HCT116 (cell line): ENCODE measurements around the gene USP24. TPM values are rescaled to one million over a fixed set of nuclear protein-coding genes. Genes with fewer than 3 reads are reported as not detected.
A peak's percentile ranks its signal among the peaks of the same experiment; 100 is the strongest.

Experiments
- ATAC-seq: fragments of 200-7000 bp; cut with Tn5 transposase; 2 replicates; pipeline ENCODE4 v1.9.1; 2020; ENCODE audit warnings: mild to moderate bottlenecking, moderate library complexity
- BruUV-seq: library from RNA; stranded (reverse); fragments of 400-500 nt; replicated peaks from 2 replicates; lab custom pipeline; 2021; lab: Mats Ljungman, UMichigan
- CTCF ChIA-PET: fragments of 300-600 bp; sonication (Branson Sonifier 250); formaldehyde crosslinking; loops from one replicate; lab custom pipeline; 2021; ENCODE audit warnings: antibody characterized with exemption; lab: Charles Lee
- POLR2A ChIA-PET: fragments of 300-600, 350-600 bp; sonication (Branson Sonifier 250); formaldehyde crosslinking; loops from one replicate; lab custom pipeline; 2021; ENCODE audit warnings: antibody characterized with exemption; lab: Charles Lee
- RAD21 ChIA-PET, 2 experiments: fragments of 300-600 bp; sonication (Branson Sonifier 250); formaldehyde crosslinking; loops; one replicate each; lab custom pipeline; 2023; ENCODE audit warnings: low total read pairs in 2 of 2; ENCODE audit not compliant: uncharacterized antibody in 2 of 2, unreplicated experiment in 2 of 2, low non-redundant PET in 1 of 2; lab: Charles Lee
- DNase-seq: peaks from one replicate; pipeline ENCODE4 v3.0.0-alpha.2; 2010; ENCODE audit warnings: low read depth, low spot score
- H2AFZ ChIP-seq: fragments of 200-600 bp; shearing (Covaris generic), sonication (generic); 2 replicates; pipeline ENCODE4 v1.6.1; 2017; ENCODE audit warnings: low read depth, mixed run types, mixed read lengths, antibody characterized with exemption, low read length; ENCODE audit not compliant: poor library complexity, severe bottlenecking
- H3K27ac ChIP-seq: 2 replicates; pipeline ENCODE4 v1.5.1; 2012; ENCODE audit warnings: low read depth, low read length
- H3K27me3 ChIP-seq: fragments of 200-600 bp; sonication (generic); 2 replicates; pipeline ENCODE4 v1.6.1; 2016; ENCODE audit warnings: mixed run types, low read length, mixed read lengths; ENCODE audit not compliant: insufficient read depth
- H3K36me3 ChIP-seq, 2 experiments: fragments of 200-500 bp in 1 of 2; fragments of 200-600 bp in 1 of 2; sonication (Bioruptor generic) in 1 of 2; sonication (generic) in 1 of 2; 2 replicates each; pipeline versions ENCODE4 v1.5.1 to v1.6.1; 2014 to 2016; ENCODE audit warnings: low read length in 2 of 2, inconsistent platforms in 1 of 2, mixed read lengths in 1 of 2, mixed run types in 1 of 2; ENCODE audit not compliant: insufficient read depth in 2 of 2, control insufficient read depth in 1 of 2
- H3K4me1 ChIP-seq, 2 experiments: fragments of 200-600 bp in 1 of 2; sonication (generic) in 1 of 2; 2 replicates each; pipeline versions ENCODE4 v1.5.1 to v1.6.1; 2012 to 2017; ENCODE audit warnings: low read length in 2 of 2, inconsistent platforms in 1 of 2, mild to moderate bottlenecking in 1 of 2, mixed read lengths in 1 of 2, mixed run types in 1 of 2, moderate library complexity in 1 of 2; ENCODE audit not compliant: insufficient read depth in 2 of 2, control insufficient read depth in 1 of 2
- H3K4me2 ChIP-seq: fragments of 200-600 bp; sonication (generic); 2 replicates; pipeline ENCODE4 v1.6.1; 2017; ENCODE audit warnings: mixed run types, low read length, mixed read lengths
- H3K4me3 ChIP-seq, 2 experiments: fragments of 200-600 bp in 1 of 2; sonication (generic) in 1 of 2; replicated peaks in 1 of 2; 2 replicates each; pipeline ENCODE4 v1.5.1; 2011 to 2016; ENCODE audit warnings: low read length in 2 of 2, control low read depth in 1 of 2, low read depth in 1 of 2, mild to moderate bottlenecking in 1 of 2, mixed read lengths in 1 of 2, mixed run types in 1 of 2
- H3K79me2 ChIP-seq: fragments of 200-600 bp; sonication (generic); 2 replicates; pipeline ENCODE4 v1.6.1; 2017; ENCODE audit warnings: mild to moderate bottlenecking, mixed run types, low read length, moderate library complexity, mixed read lengths; ENCODE audit not compliant: insufficient read depth
- H3K9ac ChIP-seq: fragments of 200-600 bp; sonication (generic); 2 replicates; pipeline ENCODE4 v1.6.1; 2016; ENCODE audit warnings: low read length, mixed read lengths
- H3K9me2 ChIP-seq: fragments of 200-600 bp; sonication (generic), shearing (Covaris generic); 2 replicates; pipeline ENCODE4 v1.6.1; 2017; ENCODE audit warnings: mixed run types, mild to moderate bottlenecking, moderate library complexity; ENCODE audit not compliant: insufficient read depth
- H3K9me3 ChIP-seq, 2 experiments: fragments of 200-500 bp in 1 of 2; fragments of 200-600 bp in 1 of 2; sonication (Bioruptor generic) in 1 of 2; sonication (generic) in 1 of 2; 2 replicates each; pipeline ENCODE4 v1.6.1; 2014 to 2017; ENCODE audit warnings: low read length in 2 of 2, mixed read lengths in 2 of 2, inconsistent platforms in 1 of 2, low read depth in 1 of 2, mild to moderate bottlenecking in 1 of 2, mixed run types in 1 of 2, moderate library complexity in 1 of 2; ENCODE audit not compliant: control insufficient read depth in 1 of 2, insufficient read depth in 1 of 2
- H4K20me1 ChIP-seq: fragments of 200-600 bp; sonication (generic), shearing (Covaris generic); 2 replicates; pipeline ENCODE4 v1.6.1; 2017; ENCODE audit warnings: mixed run types, mild to moderate bottlenecking, moderate library complexity; ENCODE audit not compliant: insufficient read depth
- CBX3 ChIP-seq: IDR thresholded peaks from 2 replicates; pipeline ENCODE4 v1.6.1; 2012; ENCODE audit warnings: low read depth
- CEBPB ChIP-seq: IDR thresholded peaks from 2 replicates; pipeline ENCODE4 v1.6.1; 2012; ENCODE audit warnings: low read depth
- ELF1 ChIP-seq: IDR thresholded peaks from 2 replicates; pipeline ENCODE4 v1.6.1; 2012; ENCODE audit warnings: low read depth, borderline replicate concordance
- EZH2 ChIP-seq: fragments of 200-600 bp; sonication (generic); IDR thresholded peaks from 2 replicates; pipeline ENCODE4 v1.6.1; 2017; ENCODE audit warnings: antibody characterized with exemption, mixed run types
- FOSL1 ChIP-seq: IDR thresholded peaks from 2 replicates; pipeline ENCODE4 v1.6.1; 2012; ENCODE audit warnings: low read depth
- JUND ChIP-seq: IDR thresholded peaks from 2 replicates; pipeline ENCODE4 v1.6.1; 2012
- TCF7L2 ChIP-seq: IDR thresholded peaks from 2 replicates; pipeline ENCODE4 v1.7.0; 2011; ENCODE audit warnings: borderline replicate concordance, inconsistent platforms; ENCODE audit not compliant: insufficient read depth, insufficient read length; ENCODE audit errors: extremely low read depth
- ZFX ChIP-seq: fragments of 450-650 bp; IDR thresholded peaks from 2 replicates; pipeline ENCODE4 v1.6.1; 2017
- ZNF274 ChIP-seq: fragments of 200-500 bp; sonication (Bioruptor generic); IDR thresholded peaks from 2 replicates; pipeline ENCODE4 v1.6.1; 2014; ENCODE audit warnings: mild to moderate bottlenecking, low read depth, low read length, inconsistent platforms
- intact Hi-C: fragments of 100-400 bp; cut with micrococcal nuclease; formaldehyde crosslinking; loops from 2 replicates; pipeline ENCODE4 v1.10.0; 2022
- total RNA-seq: library from RNA; stranded (reverse); gene quantifications from one replicate; pipeline ENCODE4 v1.2.1, GENCODE V29; 2021; ENCODE audit not compliant: unreplicated experiment
- TF ChIP-seq, protein P1 (sequence below): IDR thresholded peaks from 2 replicates; pipeline ENCODE4 v1.6.1; 2012
- TF ChIP-seq, protein P2 (sequence below): IDR thresholded peaks from 2 replicates; pipeline ENCODE4 v1.6.1; 2011; ENCODE audit warnings: mild to moderate bottlenecking, low read length, moderate library complexity; ENCODE audit not compliant: insufficient replicate concordance; ENCODE audit errors: extremely low read depth

USP24 gene
- total RNA-seq, 1 experiment from 2014 or later, result 34.2 TPM

DNA sequence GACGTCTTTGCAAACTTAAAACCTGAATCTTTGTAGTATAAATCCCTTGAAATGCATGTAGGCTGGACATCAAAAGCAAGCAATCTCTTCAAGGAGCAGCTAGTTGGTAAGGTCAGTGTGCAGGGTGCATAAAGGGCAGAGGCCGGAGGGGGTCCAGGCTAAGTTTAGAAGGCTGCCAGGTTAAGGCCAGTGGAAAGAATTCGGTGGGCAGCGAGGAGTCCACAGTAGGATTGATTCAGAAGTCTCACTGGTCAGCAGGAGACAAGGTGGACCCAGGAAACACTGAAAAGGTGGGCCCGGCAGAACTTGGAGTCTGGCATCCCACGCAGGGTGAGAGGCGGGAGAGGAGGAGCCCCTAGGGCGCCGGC, 176.2 kb downstream of the USP24 start (continued):
- TF ChIP-seq FOSL1, result no peak
- no peak for TF ChIP-seq CEBPB

DNA sequence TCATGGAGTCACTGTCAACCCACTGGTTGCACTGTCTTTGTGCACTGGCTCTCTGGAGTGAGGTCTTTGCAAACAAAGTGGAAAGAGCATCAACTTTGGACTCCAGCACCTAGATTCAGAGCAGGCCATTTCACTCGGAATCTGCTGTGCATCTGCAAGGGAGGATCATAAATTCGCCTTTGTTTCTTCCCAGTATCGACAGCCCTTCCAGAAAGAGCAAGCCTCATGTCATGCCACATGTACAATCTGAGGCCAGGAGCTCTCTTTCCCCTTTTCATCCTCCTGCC, 176.7 kb downstream of the USP24 start:
- intact Hi-C loops, result no loop called here

More for the DNA sequence above, 176.7 kb downstream of the USP24 start:
- H3K27ac ChIP-seq, result no peak overlapping the region
- H3K4me1 ChIP-seq, result peaks cover 14 to 46% of the 10 kb centered on the region in 2 experiments; a peak in 3 of 4 replicates
- RAD21 ChIA-PET, result no interaction called here
- no peaks in the 10 kb centered on the region for H4K20me1 ChIP-seq
- ATAC-seq (no peak), DNase-seq (no peak)
- no TSS peak for BruUV-seq
- TF ChIP-seq, protein P1, sequence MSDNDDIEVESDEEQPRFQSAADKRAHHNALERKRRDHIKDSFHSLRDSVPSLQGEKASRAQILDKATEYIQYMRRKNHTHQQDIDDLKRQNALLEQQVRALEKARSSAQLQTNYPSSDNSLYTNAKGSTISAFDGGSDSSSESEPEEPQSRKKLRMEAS, result no peak
- TF ChIP-seq ZFX (no peak), EZH2 (no peak), TCF7L2 (no peak), CBX3 (no peak), ELF1 (no peak), ZNF274 (no peak), JUND (no peak)
- TF ChIP-seq, protein P2, sequence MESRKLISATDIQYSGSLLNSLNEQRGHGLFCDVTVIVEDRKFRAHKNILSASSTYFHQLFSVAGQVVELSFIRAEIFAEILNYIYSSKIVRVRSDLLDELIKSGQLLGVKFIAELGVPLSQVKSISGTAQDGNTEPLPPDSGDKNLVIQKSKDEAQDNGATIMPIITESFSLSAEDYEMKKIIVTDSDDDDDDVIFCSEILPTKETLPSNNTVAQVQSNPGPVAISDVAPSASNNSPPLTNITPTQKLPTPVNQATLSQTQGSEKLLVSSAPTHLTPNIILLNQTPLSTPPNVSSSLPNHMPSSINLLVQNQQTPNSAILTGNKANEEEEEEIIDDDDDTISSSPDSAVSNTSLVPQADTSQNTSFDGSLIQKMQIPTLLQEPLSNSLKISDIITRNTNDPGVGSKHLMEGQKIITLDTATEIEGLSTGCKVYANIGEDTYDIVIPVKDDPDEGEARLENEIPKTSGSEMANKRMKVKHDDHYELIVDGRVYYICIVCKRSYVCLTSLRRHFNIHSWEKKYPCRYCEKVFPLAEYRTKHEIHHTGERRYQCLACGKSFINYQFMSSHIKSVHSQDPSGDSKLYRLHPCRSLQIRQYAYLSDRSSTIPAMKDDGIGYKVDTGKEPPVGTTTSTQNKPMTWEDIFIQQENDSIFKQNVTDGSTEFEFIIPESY, result no peak
- H3K9me2 ChIP-seq, result no peaks in the 10 kb centered on the region
- H3K9ac ChIP-seq, result 0 out of 2 replicates have a peak overlapping the region, but pooled peaks have one; percentile 72
- H3K79me2 ChIP-seq, result peaks cover 6% of the 10 kb centered on the region; the same call in 1 of the 2 replicates
- peak overlapping the region; percentile 60 for H2AFZ ChIP-seq
- POLR2A ChIA-PET, result no interaction called here
- peak overlapping the region; percentile 97 for H3K4me2 ChIP-seq
- peak overlapping the region in 1 of 2 experiments; percentile 80; a peak in 1 of 4 replicates for H3K4me3 ChIP-seq
- H3K27me3 ChIP-seq, result no peaks in the 10 kb centered on the region
- H3K9me3 ChIP-seq, result no peaks in the 10 kb centered on the region
- no peaks in the 10 kb centered on the region for H3K36me3 ChIP-seq
- CTCF ChIA-PET, result interaction anchor here (0.5 to 2.4 kb wide), 2 partner anchors 16 to 417 kb away, joined by 4 to 9 read pairs; no protein-coding TSS in a partner anchor
